B cell (primary cell): ENCODE results near the gene HOXC9. TPM values are rescaled to one million over a fixed set of nuclear protein-coding genes. Genes with fewer than 3 reads are reported as not detected.

Experiments
- ATAC-seq: fragments of 200-7000 bp; cut with Tn5 transposase; one replicate; pipeline ENCODE4 v1.10.0; 2021; ENCODE audit warnings: low read depth, mild to moderate bottlenecking, moderate number of reproducible peaks, moderate library complexity
- CTCF ChIA-PET: fragments of 350-600 bp; sonication (Branson Sonifier 250); formaldehyde crosslinking; loops from one replicate; lab custom pipeline; 2021; ENCODE audit warnings: antibody characterized with exemption, inconsistent platforms; lab: Charles Lee
- POLR2A ChIA-PET: fragments of 350-600 bp; sonication (Branson Sonifier 250); formaldehyde crosslinking; loops from one replicate; lab custom pipeline; 2021; ENCODE audit warnings: antibody characterized with exemption; lab: Charles Lee
- DNase-seq: peaks from one replicate; pipeline ENCODE4 v3.0.0; 2013
- H2AFZ ChIP-seq: 2 replicates; pipeline ENCODE4 v1.6.1; 2012; ENCODE audit warnings: mild to moderate bottlenecking, low read depth, low read length; ENCODE audit not compliant: insufficient read depth, poor library complexity, severe bottlenecking
- H3K27ac ChIP-seq, 2 donors: 1 replicate in 1 of 2; 2 replicates in 1 of 2; pipeline ENCODE4 v1.5.1; 2012 to 2013; ENCODE audit warnings: low read length in 2 of 2, mild to moderate bottlenecking in 2 of 2, moderate library complexity in 1 of 2
- H3K27me3 ChIP-seq, 4 experiments: fragments of 200-600 bp in 1 of 4; sonication (generic) in 1 of 4; replicated peaks in 1 of 4; 1 replicate in 2 of 4; 2 replicates in 2 of 4; pipeline versions ENCODE4 v1.6.1 to v1.7.0; 2013 to 2016; ENCODE audit warnings: low read length in 3 of 4, mild to moderate bottlenecking in 2 of 4, mixed read lengths in 1 of 4, moderate library complexity in 1 of 4; ENCODE audit not compliant: insufficient read depth in 4 of 4, control insufficient read depth in 3 of 4; ENCODE audit errors: control extremely low read depth in 1 of 4
- H3K36me3 ChIP-seq, 2 experiments: replicated peaks in 1 of 2; 1 replicate in 1 of 2; 2 replicates in 1 of 2; pipeline versions ENCODE4 v1.6.1 to v1.7.1; 2013; ENCODE audit warnings: low read length in 1 of 2; ENCODE audit not compliant: insufficient read depth in 2 of 2, control insufficient read depth in 1 of 2; ENCODE audit errors: control extremely low read depth in 1 of 2, extremely low read depth in 1 of 2
- H3K4me1 ChIP-seq, 2 donors: fragments of 200-600 bp in 1 of 2; sonication (generic) in 1 of 2; 1 replicate in 1 of 2; 2 replicates in 1 of 2; pipeline versions ENCODE4 v1.5.1 to v1.6.1; 2013 to 2017; ENCODE audit warnings: low read length in 2 of 2; ENCODE audit not compliant: control insufficient read depth in 2 of 2, insufficient read depth in 2 of 2
- H3K4me2 ChIP-seq: replicated peaks from 2 replicates; pipeline ENCODE3; 2012; ENCODE audit warnings: mild to moderate bottlenecking, low read depth, low read length; ENCODE audit not compliant: poor library complexity, severe bottlenecking
- H3K4me3 ChIP-seq, 5 experiments: fragments of 200-600 bp in 1 of 5; sonication (generic) in 1 of 5; 1 replicate in 3 of 5; 2 replicates in 2 of 5; pipeline versions ENCODE4 v1.5.1 to v1.7.0; 2011 to 2016; ENCODE audit warnings: low read length in 4 of 5, mild to moderate bottlenecking in 4 of 5, low read depth in 2 of 5, control low read depth in 1 of 5, moderate library complexity in 1 of 5; ENCODE audit not compliant: insufficient read depth in 1 of 5; ENCODE audit errors: control extremely low read depth in 1 of 5, extremely low read depth in 1 of 5
- H3K79me2 ChIP-seq: fragments of 200-600 bp; sonication (generic); one replicate; pipeline ENCODE4 v1.6.0; 2016; ENCODE audit warnings: low read length; ENCODE audit not compliant: control insufficient read depth, insufficient read depth
- H3K9ac ChIP-seq: fragments of 200-600 bp; sonication (generic); 2 replicates; pipeline ENCODE4 v1.6.1; 2017; ENCODE audit warnings: mild to moderate bottlenecking, low read length, moderate library complexity
- H3K9me3 ChIP-seq, 3 donors: one replicate each; pipeline versions ENCODE4 v1.6.1 to v1.7.1; 2013; ENCODE audit warnings: low read length in 2 of 3; ENCODE audit not compliant: control insufficient read depth in 2 of 3, insufficient read depth in 1 of 3; ENCODE audit errors: control extremely low read depth in 1 of 3
- H4K20me1 ChIP-seq: 2 replicates; pipeline ENCODE4 v1.6.0; 2012; ENCODE audit warnings: mild to moderate bottlenecking, low read length; ENCODE audit not compliant: insufficient read depth, control insufficient read depth, poor library complexity, severe bottlenecking
- H3K27ac Mint-ChIP-seq: one replicate; pipeline ENCODE4 v1.8.0; 2021; ENCODE audit warnings: mixed read lengths
- H3K27me3 Mint-ChIP-seq: one replicate; pipeline ENCODE4 v1.8.0; 2021; ENCODE audit warnings: mixed read lengths
- H3K4me1 Mint-ChIP-seq: one replicate; pipeline ENCODE4 v1.8.0; 2021; ENCODE audit warnings: mixed read lengths
- H3K4me3 Mint-ChIP-seq: one replicate; pipeline ENCODE4 v1.8.0; 2021; ENCODE audit warnings: mixed read lengths
- H3K9me3 Mint-ChIP-seq: one replicate; pipeline ENCODE4 v1.8.0; 2022; ENCODE audit warnings: mixed read lengths; ENCODE audit not compliant: insufficient read depth
- EZH2 ChIP-seq: IDR thresholded peaks from 2 replicates; pipeline ENCODE4 v1.6.1; 2012; ENCODE audit warnings: borderline replicate concordance, low read depth, mild to moderate bottlenecking, moderate library complexity, low read length; ENCODE audit not compliant: insufficient read depth, poor library complexity, severe bottlenecking
- WGBS: methylation state at CpG from one replicate; pipeline ENCODE4 v1.1.5; 2013; ENCODE audit warnings: missing lambda C conversion rate; ENCODE audit not compliant: insufficient coverage; 5-methylcytosine and 5-hydroxymethylcytosine counted together
- intact Hi-C: fragments of 100-400 bp; cut with micrococcal nuclease; formaldehyde crosslinking; loops from one replicate; pipeline ENCODE4 v1.10.0; 2022
- polyA plus RNA-seq: library from polyadenylated mRNA; depleted of rRNA; stranded (reverse); fragments of >200 nt; gene quantifications from 2 replicates; pipeline ENCODE4 v1.2.3, GENCODE V29; 2012
- total RNA-seq, 2 donors: library from RNA; stranded (reverse); fragments of 120-200 nt in 1 of 2; gene quantifications; 1 replicate in 1 of 2; 2 replicates in 1 of 2; pipeline versions ENCODE4 v1.2.3 to v1.2.4, GENCODE V29; 2013 to 2022
- TF ChIP-seq, protein P1 (sequence below): fragments of 200-600 bp; IDR thresholded peaks from one replicate; pipeline ENCODE4 v1.8.0; 2022; ENCODE audit warnings: antibody characterized with exemption, mild to moderate bottlenecking

Gene HOXC9
- total and polyA plus RNA-seq, 2 donors (not counting 1 experiment from before 2014, with no cell fraction given): not detected

- Mint-ChIP-seq H3K27me3 (peaks cover 82% of the 10 kb centered on the region), H3K4me3 (no peak overlapping the region), H3K4me1 (peaks cover 3% of the 10 kb centered on the region), H3K9me3 (no peaks in the 10 kb centered on the region), H3K27ac (no peak overlapping the region)
- WGBS: 36% methylated on average over 15 of the region's 16 CpGs
- H3K79me2 ChIP-seq: no peaks in the 10 kb centered on the region
- H3K9me3 ChIP-seq: peaks cover 0 to 15% (median 0%) of the 10 kb centered on the region in 3 donors
- ATAC-seq (no peak), DNase-seq (no peak)
- intact Hi-C loops: no loop called here
- H3K4me3 ChIP-seq: no peak overlapping the region
- no peak overlapping the region for H3K9ac ChIP-seq
- H2AFZ ChIP-seq: no peak overlapping the region
- ChIA-PET POLR2A (no interaction called here), CTCF (no interaction called here)
- no peak overlapping the region for H3K4me2 ChIP-seq
- H4K20me1 ChIP-seq: no peaks in the 10 kb centered on the region
- no peak overlapping the region for H3K27ac ChIP-seq
- TF ChIP-seq, protein P1, sequence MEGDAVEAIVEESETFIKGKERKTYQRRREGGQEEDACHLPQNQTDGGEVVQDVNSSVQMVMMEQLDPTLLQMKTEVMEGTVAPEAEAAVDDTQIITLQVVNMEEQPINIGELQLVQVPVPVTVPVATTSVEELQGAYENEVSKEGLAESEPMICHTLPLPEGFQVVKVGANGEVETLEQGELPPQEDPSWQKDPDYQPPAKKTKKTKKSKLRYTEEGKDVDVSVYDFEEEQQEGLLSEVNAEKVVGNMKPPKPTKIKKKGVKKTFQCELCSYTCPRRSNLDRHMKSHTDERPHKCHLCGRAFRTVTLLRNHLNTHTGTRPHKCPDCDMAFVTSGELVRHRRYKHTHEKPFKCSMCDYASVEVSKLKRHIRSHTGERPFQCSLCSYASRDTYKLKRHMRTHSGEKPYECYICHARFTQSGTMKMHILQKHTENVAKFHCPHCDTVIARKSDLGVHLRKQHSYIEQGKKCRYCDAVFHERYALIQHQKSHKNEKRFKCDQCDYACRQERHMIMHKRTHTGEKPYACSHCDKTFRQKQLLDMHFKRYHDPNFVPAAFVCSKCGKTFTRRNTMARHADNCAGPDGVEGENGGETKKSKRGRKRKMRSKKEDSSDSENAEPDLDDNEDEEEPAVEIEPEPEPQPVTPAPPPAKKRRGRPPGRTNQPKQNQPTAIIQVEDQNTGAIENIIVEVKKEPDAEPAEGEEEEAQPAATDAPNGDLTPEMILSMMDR: no peak
- TF ChIP-seq EZH2: no peak
- peaks cover 0 to 92% (median 63%) of the 10 kb centered on the region in 4 experiments for H3K27me3 ChIP-seq
- no peaks in the 10 kb centered on the region for H3K36me3 ChIP-seq
- H3K4me1 ChIP-seq: peaks cover 4 to 8% of the 10 kb centered on the region in 2 donors
These were observed 39.6 kb downstream of the HOXC9 start for GRCh38 chr12:54039417-54040147.

DNA sequence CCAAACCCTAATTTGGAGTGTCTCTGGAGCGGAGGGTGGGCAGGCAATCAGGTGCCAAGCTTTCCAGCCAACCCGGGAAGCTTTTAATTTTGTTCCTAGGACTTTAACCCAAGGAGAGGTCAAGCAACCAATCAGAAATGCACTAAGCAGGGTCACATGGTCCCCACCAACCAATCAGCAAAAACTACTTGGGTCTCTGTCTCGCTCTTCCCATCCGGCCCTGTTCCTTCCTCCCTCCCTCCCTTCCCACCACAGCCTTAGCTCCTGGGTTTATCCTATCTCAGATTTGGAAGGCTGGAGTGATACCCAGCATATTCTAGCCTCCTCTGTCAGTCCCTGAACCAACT lies 40.2 kb downstream of the HOXC9 start:
- Histone ChIP-seq H3K9ac (no peak overlapping the region), H3K36me3 (no peaks in the 10 kb centered on the region), H3K4me3 (no peak overlapping the region), H3K9me3 (peaks cover 0 to 10% (median 0%) of the 10 kb centered on the region in 3 donors), H3K4me2 (no peak overlapping the region), H3K27me3 (peaks cover 0 to 92% (median 63%) of the 10 kb centered on the region in 4 experiments), H3K4me1 (peaks cover 0 to 3% of the 10 kb centered on the region in 2 donors), H3K27ac (no peak overlapping the region), H4K20me1 (no peaks in the 10 kb centered on the region), H2AFZ (no peak overlapping the region), H3K79me2 (no peaks in the 10 kb centered on the region)
- POLR2A ChIA-PET: no interaction called here
- Mint-ChIP-seq H3K27me3 (peaks cover 84% of the 10 kb centered on the region), H3K4me1 (peaks cover under 1% of the 10 kb centered on the region), H3K9me3 (no peaks in the 10 kb centered on the region), H3K27ac (no peak overlapping the region), H3K4me3 (no peak overlapping the region)
- DNase-seq (no peak), ATAC-seq (no peak)
- intact Hi-C loops: no loop called here
- CTCF ChIA-PET: interaction anchor here (1.5 kb wide), 1 partner anchor 13 kb away, joined by 3 read pairs; the partner anchor contains the start of gene HOXC4
- TF ChIP-seq EZH2: no peak
- TF ChIP-seq, protein P1: no peak
- WGBS: 60% methylated on average over 4 of the region's 4 CpGs
